Measurements from ENCODE around the gene RNF223. TPM values are rescaled to one million over a fixed set of nuclear protein-coding genes. Genes with fewer than 3 reads are reported as not detected.

The RNF223 gene
- total and polyA plus RNA-seq, 7 donors = not detected

DNA sequence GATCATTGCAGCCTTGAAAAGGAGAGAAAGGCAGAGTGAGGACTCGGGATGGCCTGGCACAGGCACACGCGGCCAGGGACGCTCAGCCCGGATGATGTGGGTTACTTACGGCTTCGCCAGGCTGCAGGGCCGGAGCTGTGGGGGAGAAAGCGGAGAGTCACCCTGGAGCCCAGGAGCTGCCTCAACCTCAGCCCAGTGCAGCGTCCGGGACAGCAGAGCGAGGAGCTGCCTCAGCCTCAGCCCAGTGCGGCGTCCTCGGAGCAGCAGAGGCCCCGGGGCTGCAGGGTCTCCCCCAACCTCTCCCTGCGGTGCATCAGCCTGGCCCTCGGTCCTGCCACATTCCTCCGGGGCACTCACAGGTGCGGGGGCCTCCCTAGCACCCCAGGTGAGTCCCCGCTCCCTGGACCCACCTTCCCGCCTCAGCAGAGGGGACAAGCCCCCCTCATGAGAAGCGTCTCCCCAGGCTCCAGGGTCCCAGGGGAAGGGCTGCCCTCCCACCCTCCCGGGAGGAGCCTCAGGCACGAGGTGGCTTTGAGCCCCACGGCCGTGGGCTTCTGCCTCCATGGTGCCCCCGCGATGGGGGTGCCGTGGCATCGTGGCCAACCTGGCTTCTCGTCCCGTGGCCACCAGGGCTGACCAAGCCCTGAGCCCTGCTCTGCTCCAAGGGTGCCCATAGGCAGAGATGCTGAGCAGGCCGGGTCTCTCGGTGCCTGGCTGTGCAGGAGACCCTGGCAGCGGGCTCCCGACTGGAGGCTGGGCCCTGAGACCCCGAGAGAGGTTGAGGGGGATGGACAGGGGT lies 10.5 kb upstream of the RNF223 start:
- intact Hi-C loops (cut with DNase I) = no loop called here
- WGBS, 3 donors = 89 to 94% (median 91%) methylated on average over 31 to 38 of the region's 38 CpGs

DNA sequence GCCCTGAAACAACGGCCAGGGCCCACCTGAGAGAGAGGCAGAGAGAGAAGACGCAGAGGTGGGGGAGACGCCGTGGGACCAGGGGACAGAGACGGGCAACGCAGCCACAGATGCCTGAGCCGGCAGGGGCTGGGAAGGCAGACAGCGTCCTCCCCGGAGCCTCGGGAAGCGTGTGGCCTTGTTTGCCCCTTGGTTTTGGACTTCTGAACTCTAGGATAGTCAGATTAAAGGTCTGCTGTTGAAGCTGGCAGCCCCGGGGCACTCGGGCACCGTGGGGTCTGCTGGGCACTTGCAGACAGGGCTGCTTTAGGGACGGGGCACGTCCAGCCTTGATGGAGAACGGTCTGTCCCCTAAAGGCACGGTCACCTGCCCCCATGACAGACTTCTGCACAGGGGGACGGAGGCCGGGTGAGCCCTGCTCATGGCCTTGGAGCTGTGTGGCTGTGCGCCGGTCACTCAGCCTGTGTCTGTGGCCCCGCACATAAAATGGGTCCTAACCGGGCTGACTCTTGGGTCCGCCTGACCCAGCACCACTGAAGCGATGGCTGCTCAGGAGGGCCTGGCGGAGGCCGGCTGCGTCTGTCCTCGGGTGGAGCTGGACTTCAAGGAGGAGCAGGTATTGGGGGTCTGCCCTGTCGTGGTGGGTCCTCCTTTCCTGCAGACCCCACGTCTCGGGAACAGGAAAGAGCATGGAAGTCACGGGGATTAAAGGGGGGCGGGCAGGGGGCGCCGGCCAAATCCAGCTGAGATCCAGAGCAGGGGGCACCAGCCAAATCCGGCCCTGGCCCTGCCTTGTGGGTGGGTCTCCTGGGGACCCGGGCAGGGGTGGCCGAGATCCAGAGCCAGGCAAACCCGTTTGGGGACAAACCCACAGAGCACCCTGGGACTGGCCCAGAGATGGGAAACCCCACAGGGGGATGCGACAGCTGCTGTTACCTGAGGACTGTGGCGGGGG lies 9.6 kb upstream of the RNF223 start:
- H3K27ac ChIP-seq = no peak overlapping the region
- H3K9me3 ChIP-seq = no peaks in the 10 kb centered on the region
- intact Hi-C loops (cut with DNase I) = no loop called here
- H3K27me3 ChIP-seq (ENCODE audit: insufficient read depth in 3 of 3, low read length in 2 of 3) = no peaks in the 10 kb centered on the region
- DNase-seq (peak in 1 of 2 donors; percentile 41), ATAC-seq (no peak)
- TF ChIP-seq, protein P1, sequence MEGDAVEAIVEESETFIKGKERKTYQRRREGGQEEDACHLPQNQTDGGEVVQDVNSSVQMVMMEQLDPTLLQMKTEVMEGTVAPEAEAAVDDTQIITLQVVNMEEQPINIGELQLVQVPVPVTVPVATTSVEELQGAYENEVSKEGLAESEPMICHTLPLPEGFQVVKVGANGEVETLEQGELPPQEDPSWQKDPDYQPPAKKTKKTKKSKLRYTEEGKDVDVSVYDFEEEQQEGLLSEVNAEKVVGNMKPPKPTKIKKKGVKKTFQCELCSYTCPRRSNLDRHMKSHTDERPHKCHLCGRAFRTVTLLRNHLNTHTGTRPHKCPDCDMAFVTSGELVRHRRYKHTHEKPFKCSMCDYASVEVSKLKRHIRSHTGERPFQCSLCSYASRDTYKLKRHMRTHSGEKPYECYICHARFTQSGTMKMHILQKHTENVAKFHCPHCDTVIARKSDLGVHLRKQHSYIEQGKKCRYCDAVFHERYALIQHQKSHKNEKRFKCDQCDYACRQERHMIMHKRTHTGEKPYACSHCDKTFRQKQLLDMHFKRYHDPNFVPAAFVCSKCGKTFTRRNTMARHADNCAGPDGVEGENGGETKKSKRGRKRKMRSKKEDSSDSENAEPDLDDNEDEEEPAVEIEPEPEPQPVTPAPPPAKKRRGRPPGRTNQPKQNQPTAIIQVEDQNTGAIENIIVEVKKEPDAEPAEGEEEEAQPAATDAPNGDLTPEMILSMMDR (IDR thresholded peaks at IDR 0.05) = no peak
- peaks cover 6% of the 10 kb centered on the region for H3K4me1 ChIP-seq
- WGBS, 3 donors = 83 to 91% (median 86%) methylated on average over 37 to 43 of the region's 43 CpGs
- no peak overlapping the region for H3K4me3 ChIP-seq
- H3K36me3 ChIP-seq (ENCODE audit: insufficient read depth in 1 of 2, low read depth in 1 of 2) = no peaks in the 10 kb centered on the region

More for the DNA sequence above, 10.5 kb upstream of the RNF223 start:
- ATAC-seq (no peak), DNase-seq (peak in 1 of 2 donors; percentile 13)
- Histone ChIP-seq H3K4me3 (no peak overlapping the region), H3K4me1 (peaks cover 4% of the 10 kb centered on the region), H3K27ac (no peak overlapping the region), H3K27me3 (ENCODE audit: insufficient read depth in 3 of 3, low read length in 2 of 3) (no peaks in the 10 kb centered on the region), H3K9me3 (no peaks in the 10 kb centered on the region), H3K36me3 (ENCODE audit: insufficient read depth in 1 of 2, low read depth in 1 of 2) (no peaks in the 10 kb centered on the region)
- TF ChIP-seq, protein P1 (IDR thresholded peaks at IDR 0.05) = no peak

DNA sequence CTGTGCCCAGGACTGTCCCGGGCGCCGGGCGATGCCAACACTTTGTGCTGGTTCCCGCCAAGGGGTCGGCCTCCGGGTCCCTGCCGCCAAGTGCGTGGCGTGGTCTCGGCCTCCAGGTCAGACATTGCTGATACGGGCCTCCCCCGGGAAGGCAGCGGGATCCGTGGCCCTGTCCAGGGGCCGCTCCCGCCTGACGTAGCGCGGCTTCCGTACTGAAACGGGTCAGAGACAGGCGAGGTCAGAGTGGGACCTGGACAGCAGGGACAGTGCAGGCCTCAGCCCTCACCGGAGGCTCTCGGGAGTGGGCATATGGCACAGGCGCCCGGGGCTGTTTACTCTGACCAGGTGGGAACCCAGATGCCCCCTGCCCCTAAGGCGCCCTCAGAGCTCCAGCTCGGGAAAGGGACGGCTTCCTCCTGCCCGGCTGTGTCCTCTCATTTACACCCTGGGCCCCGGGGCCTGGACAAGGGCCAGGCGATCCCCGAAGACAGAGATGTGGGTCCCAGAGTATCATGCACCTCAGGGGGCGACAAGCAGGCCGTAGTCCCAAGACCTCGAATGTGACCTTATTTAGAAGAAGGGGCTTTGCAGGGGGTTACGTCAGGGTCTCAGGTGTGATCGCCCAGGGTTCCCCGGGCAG lies 8.8 kb upstream of the RNF223 start:
- ATAC-seq = no peak
- TF ChIP-seq, protein P1 (IDR thresholded peaks at IDR 0.05) = no peak
- Histone ChIP-seq H3K4me1 (peaks cover 6% of the 10 kb centered on the region), H3K27me3 (ENCODE audit: insufficient read depth in 3 of 3, low read length in 2 of 3) (no peaks in the 10 kb centered on the region), H3K4me3 (no peak overlapping the region), H3K36me3 (ENCODE audit: insufficient read depth in 1 of 2, low read depth in 1 of 2) (no peaks in the 10 kb centered on the region), H3K9me3 (no peaks in the 10 kb centered on the region), H3K27ac (no peak overlapping the region)
- DNase-seq = peak in 1 of 2 donors; percentile 39
- 89 to 90% (median 89%) methylated on average over 40 of the region's 40 CpGs for WGBS, 3 donors
- intact Hi-C loops (cut with DNase I) = no loop called here

DNA sequence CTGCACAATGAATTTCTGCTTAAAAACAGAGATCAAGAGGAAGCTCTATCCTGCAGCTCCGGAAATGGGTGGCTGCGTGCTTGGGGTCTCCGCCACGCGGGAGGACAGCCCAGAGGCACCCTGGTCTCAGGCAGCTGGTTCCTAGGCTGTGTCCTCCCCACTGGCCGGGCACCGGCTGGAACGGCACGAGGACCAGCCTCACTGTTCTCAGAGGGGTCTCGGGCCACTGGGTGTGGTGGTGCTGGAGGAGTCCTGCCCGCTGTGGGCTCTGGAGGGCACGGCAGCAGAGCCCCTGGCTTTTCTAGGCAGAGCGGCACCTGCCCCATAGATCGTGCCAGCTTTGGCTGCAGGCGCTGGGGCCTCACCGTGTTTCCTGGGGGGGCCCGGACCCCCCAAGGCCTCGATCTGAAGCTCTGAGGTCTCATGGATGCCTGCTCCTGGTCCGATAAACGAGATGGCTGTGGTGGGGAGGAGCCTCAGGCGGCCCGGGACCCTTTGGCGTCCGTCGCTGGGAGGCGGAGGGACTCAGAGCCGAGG lies 8.2 kb upstream of the RNF223 start:
- 81 to 88% (median 87%) methylated on average over 24 to 27 of the region's 27 CpGs for WGBS, 3 donors
- Histone ChIP-seq H3K4me1 (peaks cover 6% of the 10 kb centered on the region), H3K36me3 (ENCODE audit: insufficient read depth in 1 of 2, low read depth in 1 of 2) (no peaks in the 10 kb centered on the region), H3K27ac (no peak overlapping the region), H3K9me3 (no peaks in the 10 kb centered on the region), H3K27me3 (ENCODE audit: insufficient read depth in 3 of 3, low read length in 2 of 3) (no peaks in the 10 kb centered on the region), H3K4me3 (no peak overlapping the region)
- peak in 1 of 2 donors; percentile 48 for DNase-seq
- TF ChIP-seq, protein P1 (IDR thresholded peaks at IDR 0.05) = no peak
- intact Hi-C loops (cut with DNase I) = no loop called here
- no peak for ATAC-seq
